Gastrocnemius medialis (tissue), 4 donors: ENCODE data around the gene CNGA4.
"Not testable (repeated sequence)": the region's sequence is repeated elsewhere in the genome, so short reads cannot be mapped to it uniquely, and the experiment has no call there.

Source experiments
- POLR2A ChIP-seq, 2 donors: fragments of 450-650 bp; IDR thresholded peaks; one replicate each; pipeline ENCODE4 v1.6.1; 2017; ENCODE audit warnings: antibody characterized with exemption in 2 of 2, mild to moderate bottlenecking in 2 of 2, moderate library complexity in 2 of 2
- TF ChIP-seq, protein P1 (sequence below), 5 experiments: fragments of 450-650 bp in 3 of 5; fragments of 200-600 bp in 2 of 5; sonication (generic) in 2 of 5; IDR thresholded peaks in 4 of 5; conservative IDR thresholded peaks in 1 of 5; 1 replicate in 4 of 5; 2 replicates in 1 of 5; pipeline ENCODE4 v1.5.1; 2016 to 2019; ENCODE audit warnings: antibody characterized with exemption in 5 of 5, mild to moderate bottlenecking in 3 of 5, moderate library complexity in 3 of 5

DNA sequence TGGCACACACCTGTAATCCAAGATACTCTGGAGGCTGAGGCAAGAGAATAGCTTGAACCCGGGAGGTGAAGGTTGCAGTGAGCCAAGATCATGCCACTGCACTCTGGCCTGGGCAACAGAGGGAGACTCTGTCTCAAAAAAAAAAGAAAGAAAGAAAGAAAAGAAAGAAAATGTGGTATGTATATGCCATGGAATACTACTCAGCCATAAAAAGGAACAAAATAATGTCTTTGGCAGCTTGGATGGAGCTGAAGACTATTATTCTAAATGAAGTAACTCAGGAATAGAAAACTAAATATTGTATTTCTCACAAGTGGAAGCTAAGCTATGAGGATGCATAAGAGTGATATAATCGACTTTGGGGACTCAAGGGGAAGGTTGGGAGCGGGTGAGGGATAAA, 10.0 kb downstream of the CNGA4 start:
- TF ChIP-seq, protein P1, sequence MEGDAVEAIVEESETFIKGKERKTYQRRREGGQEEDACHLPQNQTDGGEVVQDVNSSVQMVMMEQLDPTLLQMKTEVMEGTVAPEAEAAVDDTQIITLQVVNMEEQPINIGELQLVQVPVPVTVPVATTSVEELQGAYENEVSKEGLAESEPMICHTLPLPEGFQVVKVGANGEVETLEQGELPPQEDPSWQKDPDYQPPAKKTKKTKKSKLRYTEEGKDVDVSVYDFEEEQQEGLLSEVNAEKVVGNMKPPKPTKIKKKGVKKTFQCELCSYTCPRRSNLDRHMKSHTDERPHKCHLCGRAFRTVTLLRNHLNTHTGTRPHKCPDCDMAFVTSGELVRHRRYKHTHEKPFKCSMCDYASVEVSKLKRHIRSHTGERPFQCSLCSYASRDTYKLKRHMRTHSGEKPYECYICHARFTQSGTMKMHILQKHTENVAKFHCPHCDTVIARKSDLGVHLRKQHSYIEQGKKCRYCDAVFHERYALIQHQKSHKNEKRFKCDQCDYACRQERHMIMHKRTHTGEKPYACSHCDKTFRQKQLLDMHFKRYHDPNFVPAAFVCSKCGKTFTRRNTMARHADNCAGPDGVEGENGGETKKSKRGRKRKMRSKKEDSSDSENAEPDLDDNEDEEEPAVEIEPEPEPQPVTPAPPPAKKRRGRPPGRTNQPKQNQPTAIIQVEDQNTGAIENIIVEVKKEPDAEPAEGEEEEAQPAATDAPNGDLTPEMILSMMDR (IDR thresholded peaks at IDR 0.05 in 4 of 5, conservative IDR thresholded peaks at IDR 0.05 in 1 of 5) = not testable (repeated sequence)
- not testable (repeated sequence) for TF ChIP-seq POLR2A (IDR thresholded peaks at IDR 0.05)
